ENCODE results near the gene IL36A.

- no peak for TF ChIP-seq CTCF (IDR thresholded peaks at IDR 0.05; ENCODE audit: poor library complexity)
- no peak for TF ChIP-seq EZH2phosphoT487 (IDR thresholded peaks at IDR 0.05; ENCODE audit: low read depth, severe bottlenecking, unreplicated experiment)
Measured at GRCh38 chr2:112959109-112959812, 46.0 kb upstream of the IL36A start.

Data from hepatocyte (in vitro differentiated cells).